Thoracic aorta (tissue), 2 donors: ENCODE data around the gene PDZD7. TPM values are rescaled to one million over a fixed set of nuclear protein-coding genes. Genes with fewer than 3 reads are reported as not detected.

Experiments used
- ATAC-seq: fragments of 150-250 bp; one replicate; pipeline ENCODE4 v1.8.0; 2017; ENCODE audit warnings: low read depth; ENCODE audit not compliant: insufficient number of reproducible peaks, low FRiP score
- DNase-seq: peaks from one replicate; pipeline ENCODE4 v3.0.0-alpha.2; 2020; ENCODE audit warnings: low spot score
- H3K27ac ChIP-seq, 2 donors: fragments of 200-600 bp; sonication (generic); 1 replicate in 1 of 2; 2 replicates in 1 of 2; pipeline ENCODE4 v1.5.1; 2016; ENCODE audit warnings: mild to moderate bottlenecking in 2 of 2, moderate library complexity in 2 of 2
- H3K27me3 ChIP-seq: fragments of 200-600 bp; sonication (generic); replicated peaks from 2 replicates; pipeline ENCODE4 v1.6.0; 2016; ENCODE audit warnings: mild to moderate bottlenecking; ENCODE audit not compliant: insufficient read depth
- H3K36me3 ChIP-seq: fragments of 200-600 bp; sonication (generic); one replicate; pipeline ENCODE4 v1.5.1; 2016
- H3K4me1 ChIP-seq, 2 donors: fragments of 200-600 bp; sonication (generic); 1 replicate in 1 of 2; 2 replicates in 1 of 2; pipeline versions ENCODE4 v1.5.1 to v1.6.0; 2016; ENCODE audit warnings: low read depth in 2 of 2, mild to moderate bottlenecking in 1 of 2; ENCODE audit not compliant: control insufficient read depth in 1 of 2
- H3K4me3 ChIP-seq: fragments of 200-600 bp; sonication (generic); 2 replicates; pipeline ENCODE4 v1.5.1; 2016; ENCODE audit warnings: mild to moderate bottlenecking
- H3K9me3 ChIP-seq: fragments of 200-600 bp; sonication (generic); 2 replicates; pipeline ENCODE4 v1.5.1; 2016
- total RNA-seq, 2 donors: library from RNA; depleted of rRNA; stranded (reverse); fragments of >200 nt; gene quantifications; one replicate each; pipeline versions ENCODE4 v1.1.0 to v1.2.3, GENCODE V29; 2016
- TF ChIP-seq, protein P1 (sequence below): fragments of 200-600 bp; sonication (generic); IDR thresholded peaks from one replicate; pipeline ENCODE4 v1.5.1; 2019; ENCODE audit warnings: antibody characterized with exemption

The PDZD7 gene
- total RNA-seq, 2 donors from 2014 or later = 0.14 to 1.1 TPM

DNA sequence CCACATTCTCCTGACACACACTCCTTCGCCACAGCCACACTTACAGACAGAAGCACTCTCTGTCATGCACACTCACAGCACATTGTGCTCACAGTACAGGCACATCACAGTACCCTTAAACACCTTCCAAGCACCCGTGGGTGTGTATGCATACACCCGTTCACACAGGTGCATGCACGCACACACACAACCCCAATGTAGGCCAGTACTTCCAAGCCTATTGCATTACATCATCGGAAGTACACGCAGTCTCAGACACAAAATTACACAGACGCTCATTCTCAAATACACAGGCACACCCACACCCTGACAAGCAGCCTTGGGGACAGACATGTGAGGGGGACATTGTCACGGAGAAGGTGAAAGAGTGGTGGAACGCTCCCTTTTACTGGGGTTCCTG, 42.0 kb upstream of the PDZD7 start:
- ATAC-seq = no peak
- TF ChIP-seq, protein P1, sequence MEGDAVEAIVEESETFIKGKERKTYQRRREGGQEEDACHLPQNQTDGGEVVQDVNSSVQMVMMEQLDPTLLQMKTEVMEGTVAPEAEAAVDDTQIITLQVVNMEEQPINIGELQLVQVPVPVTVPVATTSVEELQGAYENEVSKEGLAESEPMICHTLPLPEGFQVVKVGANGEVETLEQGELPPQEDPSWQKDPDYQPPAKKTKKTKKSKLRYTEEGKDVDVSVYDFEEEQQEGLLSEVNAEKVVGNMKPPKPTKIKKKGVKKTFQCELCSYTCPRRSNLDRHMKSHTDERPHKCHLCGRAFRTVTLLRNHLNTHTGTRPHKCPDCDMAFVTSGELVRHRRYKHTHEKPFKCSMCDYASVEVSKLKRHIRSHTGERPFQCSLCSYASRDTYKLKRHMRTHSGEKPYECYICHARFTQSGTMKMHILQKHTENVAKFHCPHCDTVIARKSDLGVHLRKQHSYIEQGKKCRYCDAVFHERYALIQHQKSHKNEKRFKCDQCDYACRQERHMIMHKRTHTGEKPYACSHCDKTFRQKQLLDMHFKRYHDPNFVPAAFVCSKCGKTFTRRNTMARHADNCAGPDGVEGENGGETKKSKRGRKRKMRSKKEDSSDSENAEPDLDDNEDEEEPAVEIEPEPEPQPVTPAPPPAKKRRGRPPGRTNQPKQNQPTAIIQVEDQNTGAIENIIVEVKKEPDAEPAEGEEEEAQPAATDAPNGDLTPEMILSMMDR = no peak
- no peaks in the 10 kb centered on the region for H3K9me3 ChIP-seq

DNA sequence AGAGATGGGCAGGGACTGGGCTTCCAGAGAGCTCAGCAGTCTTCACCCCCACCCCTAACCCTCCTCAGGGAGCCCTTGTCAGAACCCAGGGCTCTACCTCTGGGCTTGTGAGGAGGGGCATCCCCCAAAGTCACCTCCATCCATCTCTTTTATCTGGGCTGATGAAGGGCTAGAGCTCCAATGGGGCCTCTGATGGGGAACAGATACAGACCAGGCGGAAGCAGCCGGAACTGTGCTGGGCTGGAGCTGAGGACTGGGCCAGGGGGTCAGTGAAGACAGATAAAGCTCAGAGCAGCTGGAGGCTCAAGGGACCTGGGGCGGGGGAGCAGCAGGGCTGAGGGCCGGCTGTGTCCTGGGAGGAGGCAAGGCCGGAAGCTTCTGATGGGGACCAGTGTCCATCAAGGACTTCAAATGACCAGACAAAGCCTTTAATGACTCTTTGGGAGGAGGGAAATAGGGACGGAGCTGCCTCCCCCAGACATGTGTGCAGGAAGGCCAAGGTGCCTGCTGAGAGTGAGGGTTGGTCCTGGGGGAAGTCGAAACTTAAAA, 41.0 kb upstream of the PDZD7 start:
- DNase-seq = no peak
- Histone ChIP-seq H3K27me3 (peaks cover 7% of the 10 kb centered on the region), H3K9me3 (no peaks in the 10 kb centered on the region), H3K27ac (no peak overlapping the region), H3K4me3 (no peak overlapping the region), H3K36me3 (no peaks in the 10 kb centered on the region), H3K4me1 (peaks cover 0 to 7% of the 10 kb centered on the region in 2 donors)
- ATAC-seq = no peak
- TF ChIP-seq, protein P1 = no peak

More for the DNA sequence above, 42.0 kb upstream of the PDZD7 start:
- H3K27ac ChIP-seq = no peak overlapping the region
- no peaks in the 10 kb centered on the region for H3K4me1 ChIP-seq
- H3K4me3 ChIP-seq = no peak overlapping the region
- no peaks in the 10 kb centered on the region for H3K36me3 ChIP-seq
- no peak for DNase-seq
- peaks cover 7% of the 10 kb centered on the region for H3K27me3 ChIP-seq

DNA sequence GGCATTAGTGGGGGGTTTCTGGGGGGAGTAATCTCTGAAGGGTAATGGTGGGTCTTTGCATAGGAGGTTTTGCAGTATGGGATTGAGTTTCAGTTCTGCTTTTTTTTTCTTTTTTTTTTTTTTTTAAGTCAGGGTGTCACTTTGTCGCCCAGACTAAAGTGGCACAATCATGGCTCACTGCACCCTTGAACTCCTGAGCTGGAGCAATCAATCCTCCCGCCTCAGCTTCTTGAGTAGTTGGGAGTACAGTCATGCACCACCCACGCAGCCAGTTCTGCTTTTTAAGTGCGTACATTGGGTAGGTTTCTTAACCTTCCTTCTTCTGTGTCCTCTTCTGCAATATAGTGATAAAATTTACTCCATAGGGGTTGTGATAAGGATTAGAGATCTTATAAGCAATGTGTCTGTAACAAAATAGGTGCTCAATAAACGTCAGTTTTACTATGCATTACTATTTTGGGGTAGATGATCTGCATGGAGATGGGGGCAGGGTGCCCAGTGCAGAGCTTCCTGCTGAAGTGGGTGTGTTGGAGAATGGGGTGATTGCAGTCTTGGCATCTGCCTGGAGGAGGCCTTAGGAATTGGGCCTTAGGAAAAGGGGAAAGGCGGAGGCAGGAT, 40.4 kb upstream of the PDZD7 start:
- H3K27ac ChIP-seq = no peak overlapping the region
- ATAC-seq (no peak), DNase-seq (no peak)
- H3K4me1 ChIP-seq = peaks cover 0 to 12% of the 10 kb centered on the region in 2 donors
- H3K27me3 ChIP-seq = peaks cover 7% of the 10 kb centered on the region
- H3K4me3 ChIP-seq = no peak overlapping the region
- no peaks in the 10 kb centered on the region for H3K9me3 ChIP-seq
- no peaks in the 10 kb centered on the region for H3K36me3 ChIP-seq
- TF ChIP-seq, protein P1 = no peak

- TF ChIP-seq, protein P1 = no peak
- Histone ChIP-seq H3K9me3 (no peaks in the 10 kb centered on the region), H3K4me1 (peaks cover 3 to 24% of the 10 kb centered on the region in 2 donors), H3K4me3 (no peak overlapping the region), H3K27me3 (peaks cover 4% of the 10 kb centered on the region), H3K36me3 (no peaks in the 10 kb centered on the region), H3K27ac (no peak overlapping the region)
- DNase-seq = no peak
- ATAC-seq = no peak
Measured at GRCh38 chr10:101070098-101070497, 39.2 kb upstream of the PDZD7 start.

GRCh38 chr10:101069441-101069840, 38.5 kb upstream of the PDZD7 start:
- ATAC-seq = no peak
- Histone ChIP-seq H3K4me1 (peaks cover 3 to 24% of the 10 kb centered on the region in 2 donors), H3K9me3 (no peaks in the 10 kb centered on the region), H3K27me3 (peaks cover 4% of the 10 kb centered on the region), H3K36me3 (no peaks in the 10 kb centered on the region), H3K27ac (no peak overlapping the region), H3K4me3 (no peak overlapping the region)
- TF ChIP-seq, protein P1 = no peak
- DNase-seq = no peak
